T-helper 9 cell (primary cell): ENCODE measurements around the gene KRTAP9-1.
"Not testable (repeated sequence)": the region's sequence is repeated elsewhere in the genome, so short reads cannot be mapped to it uniquely, and the experiment has no call there.

Source experiments
- DNase-seq: peaks from one replicate; pipeline ENCODE4 v3.0.0-alpha.2; 2020
- total RNA-seq, 2 donors: gene quantifications; one replicate each; lab custom pipeline; 2026; lab: John Stamatoyannopoulos, UW

The KRTAP9-1 gene, protein sequence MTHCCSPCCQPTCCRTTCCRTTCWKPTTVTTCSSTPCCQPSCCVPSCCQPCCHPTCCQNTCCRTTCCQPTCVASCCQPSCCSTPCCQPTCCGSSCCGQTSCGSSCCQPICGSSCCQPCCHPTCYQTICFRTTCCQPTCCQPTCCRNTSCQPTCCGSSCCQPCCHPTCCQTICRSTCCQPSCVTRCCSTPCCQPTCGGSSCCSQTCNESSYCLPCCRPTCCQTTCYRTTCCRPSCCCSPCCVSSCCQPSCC
- 0 reads per million in 2 donors for total RNA-seq

DNA sequence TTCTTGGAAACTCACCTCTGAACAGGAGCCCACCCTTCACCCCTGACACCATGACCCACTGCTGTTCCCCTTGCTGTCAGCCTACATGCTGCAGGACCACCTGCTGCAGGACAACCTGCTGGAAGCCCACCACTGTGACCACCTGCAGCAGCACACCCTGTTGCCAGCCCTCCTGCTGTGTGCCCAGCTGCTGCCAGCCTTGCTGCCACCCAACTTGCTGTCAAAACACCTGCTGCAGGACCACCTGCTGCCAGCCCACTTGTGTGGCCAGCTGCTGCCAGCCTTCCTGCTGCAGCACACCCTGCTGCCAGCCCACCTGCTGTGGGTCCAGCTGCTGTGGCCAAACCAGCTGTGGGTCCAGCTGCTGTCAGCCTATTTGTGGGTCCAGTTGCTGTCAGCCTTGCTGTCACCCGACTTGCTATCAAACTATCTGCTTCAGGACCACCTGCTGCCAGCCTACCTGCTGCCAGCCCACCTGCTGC lies at the start of gene KRTAP9-1:
Gene KRTAP9-1, plus strand, starts transcription at position 51 of the 482 bp plus-strand sequence. Its CDS starts 0 bp downstream, at position 51.
- not testable (repeated sequence) for DNase-seq

- DNase-seq = no peak
Observed at GRCh38 chr17:41140360-41141131, 49.1 kb upstream of the KRTAP9-1 start, which contains the start of gene KRTAP4-6. TSS of gene KRTAP4-6 (minus strand) at chr17:41140544. CDS start at chr17:41140487, 57 bp downstream.

- DNase-seq = no peak
Observed at GRCh38 chr17:41141361-41141760, 48.3 kb upstream of the KRTAP9-1 start.

DNA sequence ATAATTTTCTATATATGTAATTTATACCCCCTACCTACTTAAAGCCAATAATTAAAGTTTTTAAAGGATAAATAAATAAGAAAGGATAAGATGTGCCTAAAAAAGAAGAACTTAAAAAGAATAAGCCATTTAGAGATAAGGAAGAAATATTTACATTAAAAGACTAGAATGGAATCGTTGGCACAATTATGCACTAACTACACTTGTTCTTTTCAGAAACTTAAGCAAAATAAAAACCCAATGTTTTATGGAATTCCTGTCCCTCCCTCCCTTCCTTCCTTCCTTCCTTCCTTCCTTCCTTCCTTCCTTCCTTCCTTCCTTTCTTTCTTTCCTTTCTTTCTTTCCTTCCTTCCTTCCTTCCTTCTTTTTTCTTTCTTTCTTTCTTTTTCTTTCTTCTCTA lies 44.8 kb upstream of the KRTAP9-1 start:
- no peak for DNase-seq

GRCh38 chr17:41145261-41145660 lies 44.4 kb upstream of the KRTAP9-1 start:
- no peak for DNase-seq

GRCh38 chr17:41147531-41148204 lies 42.0 kb upstream of the KRTAP9-1 start:
- DNase-seq = no peak

- not testable (repeated sequence) for DNase-seq
Observed at GRCh38 chr17:41148971-41149651, 40.6 kb upstream of the KRTAP9-1 start.

- DNase-seq = no peak
Observed at GRCh38 chr17:41149652-41149985, 40.1 kb upstream of the KRTAP9-1 start, which contains the start of gene KRTAP4-5. TSS of gene KRTAP4-5 (minus strand) at chr17:41149825. CDS start at chr17:41149767, 58 bp downstream.

GRCh38 chr17:41150026-41150425 lies 39.7 kb upstream of the KRTAP9-1 start:
- no peak for DNase-seq

- DNase-seq = no peak
Observed at GRCh38 chr17:41151525-41151924, 38.2 kb upstream of the KRTAP9-1 start.

GRCh38 chr17:41153856-41154255 lies 35.8 kb upstream of the KRTAP9-1 start:
- no peak for DNase-seq

DNA sequence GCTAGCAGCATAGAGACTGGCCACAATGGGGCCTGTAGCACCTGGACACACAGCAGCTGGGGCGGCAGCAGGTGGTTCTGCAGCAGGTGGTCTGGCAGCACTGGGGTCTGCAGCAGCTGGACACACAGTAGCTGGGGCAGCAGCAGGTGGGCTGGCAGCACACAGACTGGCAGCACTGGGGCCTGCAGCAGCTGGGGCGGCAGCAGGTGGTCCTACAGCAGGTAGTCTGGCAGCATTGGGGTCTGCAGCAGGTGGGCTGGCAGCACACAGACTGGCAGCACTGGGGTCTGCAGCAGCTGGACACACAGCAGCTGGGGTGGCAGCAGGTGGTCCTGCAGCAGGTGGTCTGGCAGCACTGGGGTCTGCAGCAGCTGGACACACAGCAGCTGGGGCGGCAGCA lies 29.5 kb upstream of the KRTAP9-1 start:
- DNase-seq = not testable (repeated sequence)

GRCh38 chr17:41160648-41161047 lies 29.0 kb upstream of the KRTAP9-1 start, which contains the start of gene KRTAP4-4:
TSS of gene KRTAP4-4 (minus strand) at chr17:41160748. CDS start at chr17:41160691, 57 bp downstream.
- DNase-seq = no peak

- no peak for DNase-seq
Observed at GRCh38 chr17:41163828-41164227, 25.9 kb upstream of the KRTAP9-1 start.

DNA sequence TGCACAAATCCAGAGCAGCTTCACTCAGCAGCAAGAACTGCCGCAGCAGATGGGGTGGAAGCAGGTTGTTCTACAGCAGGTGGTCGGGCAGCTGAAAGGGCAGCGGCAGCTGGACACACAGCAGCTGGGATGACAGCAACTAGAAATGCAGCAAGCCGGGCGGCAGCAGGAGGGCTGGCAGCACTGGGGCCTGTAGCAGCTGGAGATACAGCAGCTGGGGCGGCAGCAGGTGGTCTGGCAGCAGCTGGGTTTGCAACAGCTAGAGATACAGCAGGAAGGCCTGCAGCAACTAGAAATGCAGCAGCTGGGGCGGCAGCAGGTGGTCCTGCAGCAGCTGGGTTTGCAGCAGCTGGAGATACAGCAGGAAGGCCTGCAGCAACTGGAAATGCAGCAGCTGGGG lies 22.1 kb upstream of the KRTAP9-1 start:
- DNase-seq = no peak

DNA sequence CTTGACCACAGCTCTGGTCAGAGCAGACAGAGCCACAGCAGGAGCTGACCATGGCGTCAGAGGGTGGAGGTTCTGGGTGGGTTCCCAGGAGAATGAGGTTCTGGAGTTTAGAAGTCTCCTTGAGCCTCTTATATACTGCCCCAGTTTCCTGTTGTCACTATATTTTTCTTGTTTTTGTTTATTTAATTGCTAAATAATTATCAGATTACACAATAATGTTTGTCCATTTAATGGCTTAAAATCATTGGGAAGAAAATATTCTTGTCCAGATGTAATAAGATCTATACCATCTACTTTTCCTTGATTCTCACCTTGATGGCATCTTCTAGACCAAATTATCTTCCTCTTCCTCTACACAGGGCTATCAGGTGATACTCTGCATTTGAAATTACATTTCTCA lies 21.6 kb upstream of the KRTAP9-1 start, which contains the start of gene KRTAP4-3:
Gene KRTAP4-3, minus strand, starts transcription at position 101 of the 400 bp plus-strand sequence. Its CDS starts 49 bp downstream, at position 52.
- DNase-seq = no peak

- no peak for DNase-seq
Observed at GRCh38 chr17:41171886-41172285, 17.8 kb upstream of the KRTAP9-1 start.

GRCh38 chr17:41176744-41177387 lies 12.8 kb upstream of the KRTAP9-1 start:
- DNase-seq = no peak

DNA sequence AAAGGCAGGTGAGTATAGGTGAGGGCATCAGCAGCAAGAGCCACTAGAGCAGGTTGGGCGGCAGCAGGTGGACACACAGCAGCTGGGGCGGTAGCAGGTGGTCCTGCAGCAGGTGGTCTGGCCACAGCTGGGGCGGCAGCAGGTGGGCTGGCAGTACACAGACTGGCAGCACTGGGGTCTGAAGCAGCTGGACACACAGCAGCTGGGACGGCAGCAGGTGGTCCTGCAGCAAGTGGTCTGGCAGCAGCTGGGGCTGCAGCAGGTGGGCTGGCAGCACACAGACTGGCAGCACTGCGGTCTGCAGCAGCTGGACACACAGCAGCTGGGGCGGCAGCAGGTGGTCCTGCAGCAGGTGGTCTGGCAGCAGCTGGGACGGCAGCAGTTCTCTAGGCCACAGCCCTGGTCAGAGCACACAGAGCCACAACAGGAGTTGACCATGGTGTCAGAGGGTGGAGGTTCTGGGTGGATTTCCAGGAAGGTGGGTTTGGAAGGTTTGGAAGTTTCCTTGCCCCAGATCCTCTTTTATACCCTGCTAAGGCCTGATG lies 11.9 kb upstream of the KRTAP9-1 start, which contains the start of gene KRTAP4-2:
Gene KRTAP4-2, minus strand, starts transcription at position 495 of the 545 bp plus-strand sequence. Its CDS starts 57 bp downstream, at position 438.
- no peak for DNase-seq

DNA sequence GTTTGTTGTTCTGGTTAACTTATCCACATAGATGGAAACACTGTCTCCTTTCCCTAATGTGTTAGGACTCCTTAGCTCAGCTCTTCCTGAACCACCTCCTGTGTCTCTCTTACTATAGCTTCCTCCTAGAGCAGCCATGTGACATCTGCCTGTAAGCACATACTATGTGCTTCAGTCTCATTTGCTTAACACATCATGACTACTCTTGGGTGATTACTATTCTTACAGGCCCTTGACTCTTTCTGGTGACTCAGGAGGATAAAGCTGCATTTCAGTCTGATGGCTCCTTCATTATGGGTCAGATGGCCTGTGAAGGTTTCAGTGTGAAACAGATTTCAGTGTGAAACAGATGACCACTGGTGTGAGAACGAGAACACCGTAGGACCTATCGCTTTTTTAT lies 11.3 kb upstream of the KRTAP9-1 start:
- no peak for DNase-seq
